ENCODE results near the gene PLAAT3. TPM values are rescaled to one million over a fixed set of nuclear protein-coding genes. Genes with fewer than 3 reads are reported as not detected.

PLAAT3 gene
- total RNA-seq (ENCODE audit: low replicate concordance): 9.0 and 71.9 TPM in 2 replicates

- TF ChIP-seq CTCF (IDR thresholded peaks at IDR 0.05; ENCODE audit: insufficient read depth, low read length): no peak
- H3K4me3 ChIP-seq (ENCODE audit: low read depth, low read length): peak within 1 kb of the TSS; percentile 79
- peak; percentile 62 for DNase-seq (ENCODE audit: low read depth)
Observed at GRCh38 chr11:63614136-63614671, at the start of gene PLAAT3. Gene PLAAT3, minus strand, starts transcription at chr11:63614433. Its CDS starts 419 bp downstream, at chr11:63614014.

- DNase-seq (ENCODE audit: low read depth): peak; percentile 78
- TF ChIP-seq CTCF (IDR thresholded peaks at IDR 0.05; ENCODE audit: insufficient read depth, low read length): no peak
- no peak overlapping the region for H3K4me3 ChIP-seq (ENCODE audit: low read depth, low read length)
Observed at GRCh38 chr11:63663809-63664208, 49.6 kb upstream of the PLAAT3 start.

GRCh38 chr11:63660972-63661371 lies 46.7 kb upstream of the PLAAT3 start:
- DNase-seq (ENCODE audit: low read depth): no peak
- H3K4me3 ChIP-seq (ENCODE audit: low read depth, low read length): no peak overlapping the region
- TF ChIP-seq CTCF (IDR thresholded peaks at IDR 0.05; ENCODE audit: insufficient read depth, low read length): no peak

GRCh38 chr11:63652671-63653070 lies 38.4 kb upstream of the PLAAT3 start:
- no peak for TF ChIP-seq CTCF (IDR thresholded peaks at IDR 0.05; ENCODE audit: insufficient read depth, low read length)
- no peak for DNase-seq (ENCODE audit: low read depth)
- no peak overlapping the region for H3K4me3 ChIP-seq (ENCODE audit: low read depth, low read length)

- no peak for TF ChIP-seq CTCF (IDR thresholded peaks at IDR 0.05; ENCODE audit: insufficient read depth, low read length)
- H3K4me3 ChIP-seq (ENCODE audit: low read depth, low read length): no peak overlapping the region
- DNase-seq (ENCODE audit: low read depth): no peak
Observed at GRCh38 chr11:63643205-63643604, 29.0 kb upstream of the PLAAT3 start.

- DNase-seq (ENCODE audit: low read depth): peak; percentile 59
- H3K4me3 ChIP-seq (ENCODE audit: low read depth, low read length): no peak overlapping the region
- no peak for TF ChIP-seq CTCF (IDR thresholded peaks at IDR 0.05; ENCODE audit: insufficient read depth, low read length)
Observed at GRCh38 chr11:63641727-63642126, 27.5 kb upstream of the PLAAT3 start.

Measured in fibroblast of the aortic adventitia (primary cell).